ENCODE results near the gene IQCH. TPM values are rescaled to one million over a fixed set of nuclear protein-coding genes. Genes with fewer than 3 reads are reported as not detected.

The IQCH gene
- total and polyA plus RNA-seq, 2 donors from 2014 or later = 3.2 to 7.7 TPM

- no peak overlapping the region for H3K27ac ChIP-seq (ENCODE audit: low read depth in 2 of 2, low read length in 2 of 2)
- no peaks in the 10 kb centered on the region for H3K4me1 ChIP-seq (ENCODE audit: control insufficient read depth in 2 of 3, insufficient read depth in 2 of 3, low read depth in 1 of 3, low read length in 3 of 3)
- intact Hi-C loops (cut with DNase I) = no loop called here
- no peak for TF ChIP-seq CTCF (IDR thresholded peaks at IDR 0.05; ENCODE audit: borderline replicate concordance, extremely low read depth, insufficient read depth)
- no peak overlapping the region for H3K9ac ChIP-seq (ENCODE audit: low read length in 3 of 3)
- FAIRE-seq (no peak), DNase-seq (no peak)
- no peaks in the 10 kb centered on the region for H3K9me3 ChIP-seq (ENCODE audit: control insufficient read depth in 2 of 3, insufficient read depth in 1 of 3, low read length in 3 of 3)
- no peaks in the 10 kb centered on the region for H3K36me3 ChIP-seq (ENCODE audit: control insufficient read depth in 2 of 3, insufficient read depth in 3 of 3, low read length in 3 of 3)
- no peak overlapping the region for H3K4me3 ChIP-seq (ENCODE audit: low read length in 3 of 3)
- no peaks in the 10 kb centered on the region for H3K27me3 ChIP-seq (ENCODE audit: control insufficient read depth, insufficient read depth, low read length)
Measured at GRCh38 chr15:67409175-67409574, 154.6 kb downstream of the IQCH start.

GRCh38 chr15:67411486-67411885 lies 156.9 kb downstream of the IQCH start:
- Histone ChIP-seq H3K27ac (ENCODE audit: low read depth in 2 of 2, low read length in 2 of 2) (no peak overlapping the region), H3K4me1 (ENCODE audit: control insufficient read depth in 2 of 3, insufficient read depth in 2 of 3, low read depth in 1 of 3, low read length in 3 of 3) (no peaks in the 10 kb centered on the region)
- FAIRE-seq = no peak

GRCh38 chr15:67413770-67414390 lies 159.3 kb downstream of the IQCH start:
- Histone ChIP-seq H3K36me3 (ENCODE audit: control insufficient read depth in 2 of 3, insufficient read depth in 3 of 3, low read length in 3 of 3) (no peaks in the 10 kb centered on the region), H3K27ac (ENCODE audit: low read depth in 2 of 2, low read length in 2 of 2) (no peak overlapping the region), H3K4me3 (ENCODE audit: low read length in 3 of 3) (no peak overlapping the region), H3K9ac (ENCODE audit: low read length in 3 of 3) (no peak overlapping the region), H3K27me3 (ENCODE audit: control insufficient read depth, insufficient read depth, low read length) (no peaks in the 10 kb centered on the region), H3K4me1 (ENCODE audit: control insufficient read depth in 2 of 3, insufficient read depth in 2 of 3, low read depth in 1 of 3, low read length in 3 of 3) (no peaks in the 10 kb centered on the region), H3K9me3 (ENCODE audit: control insufficient read depth in 2 of 3, insufficient read depth in 1 of 3, low read length in 3 of 3) (no peaks in the 10 kb centered on the region)
- no peak for TF ChIP-seq CTCF (IDR thresholded peaks at IDR 0.05; ENCODE audit: borderline replicate concordance, extremely low read depth, insufficient read depth)
- FAIRE-seq (no peak), DNase-seq (peak in 2 of 5 donors; percentile 10 to 28)
- intact Hi-C loops (cut with DNase I) = no loop called here

More at GRCh38 chr15:67411486-67411885, 156.9 kb downstream of the IQCH start:
- Histone ChIP-seq H3K36me3 (ENCODE audit: control insufficient read depth in 2 of 3, insufficient read depth in 3 of 3, low read length in 3 of 3) (no peaks in the 10 kb centered on the region), H3K9ac (ENCODE audit: low read length in 3 of 3) (no peak overlapping the region), H3K9me3 (ENCODE audit: control insufficient read depth in 2 of 3, insufficient read depth in 1 of 3, low read length in 3 of 3) (no peaks in the 10 kb centered on the region), H3K27me3 (ENCODE audit: control insufficient read depth, insufficient read depth, low read length) (no peaks in the 10 kb centered on the region), H3K4me3 (ENCODE audit: low read length in 3 of 3) (no peak overlapping the region)
- no peak for DNase-seq
- TF ChIP-seq CTCF (IDR thresholded peaks at IDR 0.05; ENCODE audit: borderline replicate concordance, extremely low read depth, insufficient read depth) = no peak
- intact Hi-C loops (cut with DNase I) = no loop called here

GRCh38 chr15:67415181-67415580 lies 160.6 kb downstream of the IQCH start:
- no peak overlapping the region for H3K9ac ChIP-seq (ENCODE audit: low read length in 3 of 3)
- no peak for TF ChIP-seq CTCF (IDR thresholded peaks at IDR 0.05; ENCODE audit: borderline replicate concordance, extremely low read depth, insufficient read depth)
- no peaks in the 10 kb centered on the region for H3K36me3 ChIP-seq (ENCODE audit: control insufficient read depth in 2 of 3, insufficient read depth in 3 of 3, low read length in 3 of 3)
- H3K4me3 ChIP-seq (ENCODE audit: low read length in 3 of 3) = no peak overlapping the region
- no peaks in the 10 kb centered on the region for H3K4me1 ChIP-seq (ENCODE audit: control insufficient read depth in 2 of 3, insufficient read depth in 2 of 3, low read depth in 1 of 3, low read length in 3 of 3)
- no peaks in the 10 kb centered on the region for H3K27me3 ChIP-seq (ENCODE audit: control insufficient read depth, insufficient read depth, low read length)
- DNase-seq = peak in 4 of 5 donors; percentile 35 to 72 (median 50)
- no peak for FAIRE-seq
- no peak overlapping the region for H3K27ac ChIP-seq (ENCODE audit: low read depth in 2 of 2, low read length in 2 of 2)
- intact Hi-C loops (cut with DNase I) = no loop called here
- no peaks in the 10 kb centered on the region for H3K9me3 ChIP-seq (ENCODE audit: control insufficient read depth in 2 of 3, insufficient read depth in 1 of 3, low read length in 3 of 3)
